Embryonic facial prominence (tissue), 1 donor: Measurements from ENCODE around the gene PLXND1.
"Not testable (repeated sequence)": the region's sequence is repeated elsewhere in the genome, so short reads cannot be mapped to it uniquely, and the experiment has no call there.

Experiments
- DNase-seq: peaks from one replicate; pipeline ENCODE4 v3.0.0-alpha.2; 2016; ENCODE audit errors: extremely low spot score

The PLXND1 gene

DNA sequence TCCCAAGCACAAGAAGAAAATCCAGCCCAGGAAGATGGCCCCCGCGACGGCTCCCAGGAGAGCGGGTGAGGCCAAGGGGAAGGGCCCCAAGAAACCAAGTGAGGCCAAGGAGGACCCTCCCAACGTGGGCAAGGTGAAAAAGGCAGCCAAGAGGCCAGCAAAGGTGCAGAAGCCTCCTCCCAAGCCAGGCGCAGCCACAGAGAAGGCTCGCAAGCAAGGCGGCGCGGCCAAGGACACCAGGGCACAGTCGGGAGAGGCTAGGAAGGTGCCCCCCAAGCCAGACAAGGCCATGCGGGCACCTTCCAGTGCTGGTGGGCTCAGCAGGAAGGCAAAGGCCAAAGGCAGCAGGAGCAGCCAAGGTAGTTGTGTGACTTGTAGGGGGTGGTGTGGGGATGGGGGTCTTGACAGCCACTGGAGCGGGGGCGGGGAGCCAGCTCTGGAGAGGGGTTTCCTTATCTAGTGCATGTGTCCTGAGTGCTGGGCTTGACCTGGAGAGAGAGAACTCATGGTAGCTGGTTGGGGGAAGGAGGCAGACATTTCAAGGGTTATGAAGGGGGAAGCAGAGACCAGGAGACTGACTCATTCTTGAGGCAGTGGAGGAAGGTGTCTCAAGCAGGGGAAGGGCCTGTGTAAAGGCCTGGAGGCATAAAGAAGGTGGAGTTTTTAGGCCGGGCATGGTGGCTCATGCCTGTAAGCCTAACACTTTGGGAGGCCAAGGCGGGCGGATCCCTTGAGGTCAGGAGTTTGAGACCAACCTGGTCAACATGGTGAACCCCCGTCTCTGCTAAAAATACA, 57.3 kb downstream of the PLXND1 start:
- no peak for DNase-seq

DNA sequence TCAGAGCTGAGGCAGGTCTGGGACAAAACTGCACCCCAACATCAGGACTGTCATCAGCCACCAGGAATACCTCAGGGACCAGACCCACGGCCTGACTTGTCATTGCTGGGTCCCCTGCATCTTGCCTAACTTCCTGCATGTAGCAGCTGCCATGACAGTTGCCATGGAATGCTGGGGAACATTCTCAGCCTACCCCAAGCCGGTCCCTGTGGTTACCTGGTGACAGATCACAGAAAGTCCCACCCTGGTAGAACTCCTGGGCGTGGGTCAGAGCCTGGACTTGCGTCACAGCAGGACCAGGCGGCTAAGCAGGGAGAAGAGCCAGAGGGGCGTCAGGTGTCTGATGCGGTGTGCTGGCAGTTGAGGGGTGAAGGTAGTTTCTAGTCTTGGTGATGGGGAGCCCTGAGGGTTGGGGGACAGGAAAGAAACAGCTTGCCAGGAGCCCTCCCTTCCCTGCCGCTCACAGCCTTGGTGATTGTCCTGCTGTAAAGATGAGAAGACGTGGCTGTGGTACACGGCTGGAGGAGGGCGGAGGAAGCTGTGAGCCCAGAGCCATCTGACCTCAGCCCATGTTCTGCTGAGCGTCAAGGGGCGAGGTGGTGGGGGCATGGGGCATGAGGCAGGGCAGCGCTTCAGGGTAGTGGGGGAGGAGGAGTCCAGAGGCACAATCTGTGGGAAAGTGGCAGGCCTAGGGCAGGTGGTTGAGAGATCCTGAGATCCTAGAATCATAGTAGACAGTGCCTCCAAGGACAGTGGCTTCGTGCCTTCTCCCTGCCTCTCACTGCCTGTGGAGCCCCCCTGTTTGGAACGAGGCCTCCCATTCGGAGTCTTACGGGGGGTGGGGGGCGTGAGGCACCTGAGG, 58.1 kb downstream of the PLXND1 start:
- no peak for DNase-seq

DNA sequence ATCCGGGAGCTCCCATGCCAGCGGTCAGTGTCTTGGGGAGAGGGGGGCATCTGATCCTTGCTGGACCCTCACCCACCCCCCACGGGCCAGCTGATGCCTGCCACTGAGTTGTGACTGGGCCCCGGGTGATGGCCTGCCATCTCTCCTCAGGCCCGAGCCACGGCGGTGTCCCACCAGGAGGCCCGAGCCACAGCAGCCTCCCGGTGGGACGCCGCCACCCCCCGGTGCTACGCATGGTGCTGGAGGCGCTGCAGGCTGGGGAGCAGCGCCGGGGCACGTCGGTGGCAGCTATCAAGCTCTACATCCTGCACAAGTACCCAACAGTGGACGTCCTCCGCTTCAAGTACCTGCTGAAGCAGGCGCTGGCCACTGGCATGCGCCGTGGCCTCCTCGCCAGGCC, 59.2 kb downstream of the PLXND1 start:
- DNase-seq: no peak

DNA sequence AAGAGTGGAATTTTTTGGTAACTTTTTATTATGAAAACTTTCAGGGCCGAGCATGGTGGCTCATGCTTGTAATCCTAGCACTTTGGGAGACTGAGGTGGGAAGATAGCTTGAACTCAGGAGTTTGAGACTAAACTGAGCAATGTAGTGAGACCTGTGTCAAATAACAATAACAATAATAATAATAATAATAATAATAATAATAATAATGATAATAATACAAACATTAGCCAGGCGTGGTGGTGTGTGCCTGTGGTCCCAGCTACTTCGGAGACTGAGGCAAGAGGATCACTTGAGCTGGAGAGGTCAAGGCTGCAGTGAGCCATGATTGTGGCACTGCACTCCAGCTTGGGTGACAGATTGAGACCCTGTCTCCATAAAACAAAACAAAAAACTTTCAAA, 60.5 kb downstream of the PLXND1 start:
- DNase-seq: not testable (repeated sequence)

DNA sequence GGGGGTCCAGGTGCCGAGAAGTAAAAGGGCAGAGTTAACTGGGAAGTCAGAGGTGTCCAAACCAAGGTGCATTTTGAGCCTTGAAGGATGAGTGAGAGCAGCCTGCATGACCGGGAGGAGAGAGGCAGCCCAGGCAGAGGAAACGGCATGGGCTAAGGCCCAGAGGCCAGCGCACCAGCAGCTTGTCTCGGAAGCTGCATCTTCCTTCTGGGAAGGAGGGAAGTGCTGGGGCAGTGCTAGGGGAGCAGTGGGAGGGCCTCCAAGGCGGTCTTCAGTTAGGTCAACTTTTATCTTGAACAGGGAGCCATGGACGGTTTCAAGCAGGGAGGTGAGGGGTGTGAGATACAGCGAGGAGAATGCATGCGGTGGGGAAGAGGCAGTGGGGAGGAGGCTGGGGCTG, 62.5 kb downstream of the PLXND1 start:
- no peak for DNase-seq

DNA sequence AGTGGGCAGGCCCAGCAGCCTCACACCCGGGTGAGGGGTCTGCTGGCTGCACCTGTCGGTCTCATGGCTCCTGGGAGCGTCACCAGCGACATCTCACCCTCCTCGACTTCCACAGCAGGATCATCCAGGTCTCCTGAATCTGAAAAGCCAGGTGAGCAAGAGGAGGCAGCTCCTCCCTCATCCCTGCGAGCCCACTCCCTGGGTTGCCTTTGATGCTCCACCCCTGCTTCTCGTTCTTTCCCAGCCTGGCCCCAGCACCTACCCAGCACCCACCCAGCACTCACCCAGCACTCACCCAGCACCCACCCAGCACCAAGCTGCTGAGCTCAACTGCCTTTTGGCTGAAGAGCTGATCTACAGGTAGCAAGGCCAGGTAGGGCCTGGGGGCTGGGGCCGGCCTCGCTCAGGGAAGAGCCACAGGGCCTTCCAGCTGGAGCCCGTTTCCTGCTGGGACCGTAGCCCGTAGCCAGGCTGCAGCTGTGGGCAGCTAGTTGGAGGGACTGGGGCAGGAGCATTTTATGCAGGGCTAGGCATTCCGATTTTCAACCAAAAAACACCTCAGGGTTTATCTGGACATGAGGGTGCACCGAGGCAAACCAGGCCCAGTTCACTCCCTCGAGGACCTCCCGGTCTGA, 63.2 kb downstream of the PLXND1 start, which contains the start of gene H1-8:
H1-8 (plus strand) TSS at position 20 of the 635 bp plus-strand sequence; CDS start at position 64, 44 bp downstream.
- no peak for DNase-seq

DNA sequence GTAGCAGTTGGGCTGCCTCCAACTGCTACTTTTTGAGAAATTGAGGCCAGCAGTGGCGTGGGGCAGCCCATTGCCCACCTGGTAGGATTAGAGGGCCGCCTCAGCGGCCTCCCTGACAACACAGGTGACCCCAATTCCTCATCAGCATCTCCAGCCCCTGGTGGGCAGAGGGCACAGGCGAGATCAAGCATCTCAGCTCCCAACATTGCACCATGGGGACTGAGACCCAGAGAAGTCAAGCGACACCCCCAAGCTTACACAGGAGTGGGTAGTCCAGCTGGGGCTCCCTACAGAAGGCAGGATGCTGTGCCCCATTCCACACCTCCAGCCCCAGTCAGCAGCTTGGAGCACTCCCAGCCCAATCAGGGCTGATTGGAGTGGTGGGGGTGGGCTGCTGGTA, 63.7 kb downstream of the PLXND1 start:
- no peak for DNase-seq

DNA sequence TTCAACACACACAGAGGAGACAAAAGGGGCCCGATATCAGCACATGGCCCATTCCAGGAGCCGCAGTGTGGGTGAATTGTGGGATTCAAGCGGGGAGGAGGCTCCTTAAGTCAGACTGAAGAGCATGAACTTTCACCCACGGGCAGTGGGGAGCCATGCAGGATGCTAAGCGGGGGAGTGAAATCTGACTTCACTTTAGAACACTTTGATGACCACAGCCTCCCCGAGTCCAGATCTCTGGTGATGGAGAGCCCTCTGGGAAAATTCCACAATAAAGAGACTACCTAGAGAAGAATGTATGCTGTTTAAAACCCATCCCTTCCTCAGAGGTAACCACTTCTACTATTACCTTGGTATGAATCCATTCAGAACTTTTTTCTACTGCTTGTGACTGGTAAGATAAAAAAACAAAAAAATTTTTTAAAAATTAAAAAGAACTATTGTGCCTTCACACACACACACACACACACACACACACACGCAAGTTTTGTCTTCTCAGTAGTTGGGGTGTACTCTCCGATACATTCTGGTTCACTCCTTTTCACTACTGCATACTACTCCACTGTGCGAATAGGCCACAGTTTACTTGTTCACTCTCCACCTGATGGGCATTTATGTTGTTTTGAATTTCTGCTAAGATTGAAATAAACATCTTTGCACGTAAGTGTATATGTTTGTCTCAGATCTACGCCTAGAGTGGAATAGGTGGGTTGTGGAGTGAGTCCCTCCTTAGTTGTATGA, 65.5 kb downstream of the PLXND1 start:
- DNase-seq: no peak

DNA sequence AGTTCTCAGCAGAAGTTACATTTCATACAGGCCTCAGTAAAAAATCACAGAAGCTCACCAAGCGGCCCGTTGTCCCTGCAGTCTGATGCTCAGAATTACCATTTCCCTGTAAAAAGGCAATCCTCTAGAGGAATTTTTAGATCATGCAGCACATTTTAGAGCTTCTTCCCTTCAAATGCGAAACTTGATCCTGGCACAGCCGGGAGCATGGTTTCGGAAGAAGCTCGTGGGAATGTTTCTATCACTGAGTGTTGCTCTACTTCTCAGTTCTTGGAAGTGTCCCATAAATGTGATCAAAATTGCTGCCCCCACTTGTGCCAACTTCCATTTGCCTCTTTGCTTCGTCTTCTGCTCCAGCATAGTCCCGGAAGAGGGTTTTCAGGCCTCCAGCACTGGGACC, 67.3 kb downstream of the PLXND1 start:
- no peak for DNase-seq

DNA sequence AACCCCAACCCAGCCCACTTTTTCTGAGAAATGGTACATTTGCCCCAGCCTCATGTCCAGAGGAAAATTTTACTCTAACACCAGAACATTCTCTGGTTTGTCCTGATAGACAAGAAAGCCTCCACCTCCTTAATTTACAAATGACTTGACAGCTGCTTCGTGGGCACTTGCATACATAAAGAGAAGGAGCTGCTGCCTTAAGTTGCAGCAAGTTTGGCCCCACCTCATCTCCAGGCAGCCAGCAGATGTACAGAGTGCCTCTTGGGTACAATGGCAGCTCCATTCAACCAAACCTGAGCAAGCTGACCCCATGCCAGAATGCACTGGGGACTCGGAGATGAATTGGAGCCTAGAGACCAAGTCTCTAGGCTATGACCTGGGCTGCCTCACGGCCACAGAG, 69.7 kb downstream of the PLXND1 start:
- no peak for DNase-seq

DNA sequence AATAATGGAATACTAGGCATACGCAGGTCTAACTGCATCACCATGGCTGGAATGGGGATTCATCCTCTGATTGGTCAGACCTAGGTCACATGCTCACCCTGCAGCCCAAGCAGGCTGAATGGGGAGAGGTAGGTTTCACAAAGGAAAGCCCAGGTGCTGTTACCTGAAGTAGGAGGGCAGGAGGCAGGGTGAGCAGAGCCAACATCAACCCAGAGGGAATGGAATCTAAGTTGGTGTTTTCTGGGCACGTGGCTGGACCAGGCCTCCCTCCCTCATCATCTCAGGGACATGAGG, 70.2 kb downstream of the PLXND1 start:
- DNase-seq: no peak

DNA sequence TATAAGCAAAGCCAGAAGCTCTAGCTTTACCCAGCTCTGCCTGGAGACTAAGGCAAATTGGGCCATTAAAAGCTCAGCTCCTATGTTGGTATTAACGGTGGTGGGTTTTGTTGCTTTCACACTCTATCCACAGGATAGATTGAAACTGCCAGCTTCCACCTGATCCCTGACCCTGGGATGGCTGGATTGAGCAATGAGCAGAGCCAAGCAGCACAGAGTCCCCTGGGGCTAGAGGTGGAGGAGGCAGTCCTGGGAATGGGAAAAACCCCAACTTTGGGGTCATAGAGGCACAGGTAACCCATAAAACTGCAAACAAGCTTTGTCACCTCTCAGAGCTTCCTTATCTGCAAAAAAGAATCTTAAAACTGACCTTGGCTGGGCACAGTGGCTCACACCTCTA, 71.4 kb downstream of the PLXND1 start:
- DNase-seq: no peak

DNA sequence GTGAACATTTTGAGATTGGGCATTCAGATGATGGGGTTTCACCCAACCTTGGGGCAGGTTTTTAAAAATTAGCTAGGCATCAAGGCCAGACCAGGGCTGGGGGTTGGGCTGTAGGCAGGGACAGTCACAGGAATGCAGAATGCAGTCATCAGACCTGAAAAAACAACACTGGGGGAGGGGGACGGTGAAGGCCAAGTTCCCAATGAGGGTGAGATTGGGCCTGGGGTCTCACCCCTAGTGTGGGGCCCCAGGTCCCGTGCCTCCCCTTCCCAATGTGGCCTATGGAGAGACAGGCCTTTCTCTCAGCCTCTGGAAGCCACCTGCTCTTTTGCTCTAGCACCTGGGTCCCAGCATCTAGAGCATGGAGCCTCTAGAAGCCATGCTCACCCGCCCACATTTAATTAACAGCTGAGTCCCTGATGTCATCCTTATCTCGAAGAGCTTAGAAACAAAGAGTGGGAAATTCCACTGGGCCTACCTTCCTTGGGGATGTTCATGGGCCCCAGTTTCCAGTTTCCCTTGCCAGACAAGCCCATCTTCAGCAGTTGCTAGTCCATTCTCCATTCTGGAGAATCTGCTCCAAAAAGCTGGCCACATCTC, 71.9 kb downstream of the PLXND1 start:
- no peak for DNase-seq

DNA sequence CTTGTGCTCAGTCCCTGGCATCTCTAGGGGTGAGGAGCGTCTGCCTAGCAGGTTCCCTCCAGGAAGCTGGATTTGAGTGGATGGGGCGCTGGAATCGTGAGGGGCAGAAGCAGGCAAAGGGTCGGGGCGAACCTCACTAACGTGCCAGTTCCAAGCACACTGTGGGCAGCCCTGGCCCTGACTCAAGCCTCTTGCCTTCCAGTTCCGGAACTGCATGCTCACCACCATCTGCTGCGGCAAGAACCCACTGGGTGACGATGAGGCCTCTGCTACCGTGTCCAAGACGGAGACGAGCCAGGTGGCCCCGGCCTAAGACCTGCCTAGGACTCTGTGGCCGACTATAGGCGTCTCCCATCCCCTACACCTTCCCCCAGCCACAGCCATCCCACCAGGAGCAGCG, 73.1 kb downstream of the PLXND1 start:
- DNase-seq: no peak

DNA sequence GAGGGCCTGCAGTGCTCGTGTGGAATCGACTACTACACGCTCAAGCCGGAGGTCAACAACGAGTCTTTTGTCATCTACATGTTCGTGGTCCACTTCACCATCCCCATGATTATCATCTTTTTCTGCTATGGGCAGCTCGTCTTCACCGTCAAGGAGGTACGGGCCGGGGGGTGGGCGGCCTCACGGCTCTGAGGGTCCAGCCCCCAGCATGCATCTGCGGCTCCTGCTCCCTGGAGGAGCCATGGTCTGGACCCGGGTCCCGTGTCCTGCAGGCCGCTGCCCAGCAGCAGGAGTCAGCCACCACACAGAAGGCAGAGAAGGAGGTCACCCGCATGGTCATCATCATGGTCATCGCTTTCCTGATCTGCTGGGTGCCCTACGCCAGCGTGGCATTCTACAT, 74.2 kb downstream of the PLXND1 start:
- no peak for DNase-seq

DNA sequence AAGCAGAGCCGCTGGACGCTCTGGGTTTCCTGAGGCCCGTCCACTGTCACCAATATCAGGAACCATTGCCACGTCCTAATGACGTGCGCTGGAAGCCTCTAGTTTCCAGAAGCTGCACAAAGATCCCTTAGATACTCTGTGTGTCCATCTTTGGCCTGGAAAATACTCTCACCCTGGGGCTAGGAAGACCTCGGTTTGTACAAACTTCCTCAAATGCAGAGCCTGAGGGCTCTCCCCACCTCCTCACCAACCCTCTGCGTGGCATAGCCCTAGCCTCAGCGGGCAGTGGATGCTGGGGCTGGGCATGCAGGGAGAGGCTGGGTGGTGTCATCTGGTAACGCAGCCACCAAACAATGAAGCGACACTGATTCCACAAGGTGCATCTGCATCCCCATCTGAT, 74.8 kb downstream of the PLXND1 start:
- no peak for DNase-seq

DNA sequence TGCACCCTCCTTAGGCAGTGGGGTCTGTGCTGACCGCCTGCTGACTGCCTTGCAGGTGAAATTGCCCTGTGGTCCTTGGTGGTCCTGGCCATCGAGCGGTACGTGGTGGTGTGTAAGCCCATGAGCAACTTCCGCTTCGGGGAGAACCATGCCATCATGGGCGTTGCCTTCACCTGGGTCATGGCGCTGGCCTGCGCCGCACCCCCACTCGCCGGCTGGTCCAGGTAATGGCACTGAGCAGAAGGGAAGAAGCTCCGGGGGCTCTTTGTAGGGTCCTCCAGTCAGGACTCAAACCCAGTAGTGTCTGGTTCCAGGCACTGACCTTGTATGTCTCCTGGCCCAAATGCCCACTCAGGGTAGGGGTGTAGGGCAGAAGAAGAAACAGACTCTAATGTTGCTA, 75.7 kb downstream of the PLXND1 start:
- no peak for DNase-seq

DNA sequence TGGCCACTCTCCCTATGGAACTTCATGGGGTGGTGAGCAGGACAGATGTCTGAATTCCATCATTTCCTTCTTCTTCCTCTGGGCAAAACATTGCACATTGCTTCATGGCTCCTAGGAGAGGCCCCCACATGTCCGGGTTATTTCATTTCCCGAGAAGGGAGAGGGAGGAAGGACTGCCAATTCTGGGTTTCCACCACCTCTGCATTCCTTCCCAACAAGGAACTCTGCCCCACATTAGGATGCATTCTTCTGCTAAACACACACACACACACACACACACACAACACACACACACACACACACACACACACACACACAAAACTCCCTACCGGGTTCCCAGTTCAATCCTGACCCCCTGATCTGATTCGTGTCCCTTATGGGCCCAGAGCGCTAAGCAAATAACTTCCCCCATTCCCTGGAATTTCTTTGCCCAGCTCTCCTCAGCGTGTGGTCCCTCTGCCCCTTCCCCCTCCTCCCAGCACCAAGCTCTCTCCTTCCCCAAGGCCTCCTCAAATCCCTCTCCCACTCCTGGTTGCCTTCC, 76.2 kb downstream of the PLXND1 start:
- DNase-seq: peak; percentile 14

DNA sequence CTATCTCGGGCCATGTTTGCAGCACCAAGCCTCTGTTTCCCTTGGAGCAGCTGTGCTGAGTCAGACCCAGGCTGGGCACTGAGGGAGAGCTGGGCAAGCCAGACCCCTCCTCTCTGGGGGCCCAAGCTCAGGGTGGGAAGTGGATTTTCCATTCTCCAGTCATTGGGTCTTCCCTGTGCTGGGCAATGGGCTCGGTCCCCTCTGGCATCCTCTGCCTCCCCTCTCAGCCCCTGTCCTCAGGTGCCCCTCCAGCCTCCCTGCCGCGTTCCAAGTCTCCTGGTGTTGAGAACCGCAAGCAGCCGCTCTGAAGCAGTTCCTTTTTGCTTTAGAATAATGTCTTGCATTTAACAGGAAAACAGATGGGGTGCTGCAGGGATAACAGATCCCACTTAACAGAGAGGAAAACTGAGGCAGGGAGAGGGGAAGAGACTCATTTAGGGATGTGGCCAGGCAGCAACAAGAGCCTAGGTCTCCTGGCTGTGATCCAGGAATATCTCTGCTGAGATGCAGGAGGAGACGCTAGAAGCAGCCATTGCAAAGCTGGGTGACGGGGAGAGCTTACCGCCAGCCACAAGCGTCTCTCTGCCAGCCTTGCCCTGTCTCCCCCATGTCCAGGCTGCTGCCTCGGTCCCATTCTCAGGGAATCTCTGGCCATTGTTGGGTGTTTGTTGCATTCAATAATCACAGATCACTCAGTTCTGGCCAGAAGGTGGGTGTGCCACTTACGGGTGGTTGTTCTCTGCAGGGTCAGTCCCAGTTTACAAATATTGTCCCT, 76.9 kb downstream of the PLXND1 start:
- DNase-seq: no peak

DNA sequence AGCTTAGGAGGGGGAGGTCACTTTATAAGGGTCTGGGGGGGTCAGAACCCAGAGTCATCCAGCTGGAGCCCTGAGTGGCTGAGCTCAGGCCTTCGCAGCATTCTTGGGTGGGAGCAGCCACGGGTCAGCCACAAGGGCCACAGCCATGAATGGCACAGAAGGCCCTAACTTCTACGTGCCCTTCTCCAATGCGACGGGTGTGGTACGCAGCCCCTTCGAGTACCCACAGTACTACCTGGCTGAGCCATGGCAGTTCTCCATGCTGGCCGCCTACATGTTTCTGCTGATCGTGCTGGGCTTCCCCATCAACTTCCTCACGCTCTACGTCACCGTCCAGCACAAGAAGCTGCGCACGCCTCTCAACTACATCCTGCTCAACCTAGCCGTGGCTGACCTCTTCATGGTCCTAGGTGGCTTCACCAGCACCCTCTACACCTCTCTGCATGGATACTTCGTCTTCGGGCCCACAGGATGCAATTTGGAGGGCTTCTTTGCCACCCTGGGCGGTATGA, 77.8 kb downstream of the PLXND1 start, which contains the start of gene RHO:
RHO (plus strand) TSS at position 51 of the 512 bp plus-strand sequence; CDS start at position 146, 95 bp downstream.
- no peak for DNase-seq
